Skeletal muscle tissue (tissue), 4 donors: ENCODE measurements around the gene RB1. TPM values are rescaled to one million over a fixed set of nuclear protein-coding genes. Genes with fewer than 3 reads are reported as not detected.

Source experiments
- H3K27ac ChIP-seq: one replicate; pipeline ENCODE4 v1.7.0; 2013; ENCODE audit warnings: mild to moderate bottlenecking, low read depth, low read length, inconsistent platforms
- H3K27me3 ChIP-seq, 3 donors: one replicate each; pipeline ENCODE4 v1.7.0; 2013; ENCODE audit warnings: low read length in 3 of 3; ENCODE audit not compliant: control insufficient read depth in 3 of 3, insufficient read depth in 3 of 3
- H3K36me3 ChIP-seq, 3 donors: one replicate each; pipeline ENCODE4 v1.7.0; 2013; ENCODE audit warnings: low read length in 3 of 3; ENCODE audit not compliant: control insufficient read depth in 3 of 3, insufficient read depth in 3 of 3
- H3K4me1 ChIP-seq, 3 donors: one replicate each; pipeline ENCODE4 v1.7.0; 2013; ENCODE audit warnings: low read length in 3 of 3, mild to moderate bottlenecking in 3 of 3; ENCODE audit not compliant: control insufficient read depth in 3 of 3, insufficient read depth in 3 of 3
- H3K4me3 ChIP-seq, 3 donors: one replicate each; pipeline ENCODE4 v1.7.0; 2013; ENCODE audit warnings: low read length in 3 of 3
- H3K9ac ChIP-seq, 3 donors: one replicate each; pipeline ENCODE4 v1.7.0; 2013; ENCODE audit warnings: low read length in 3 of 3, mild to moderate bottlenecking in 3 of 3, moderate library complexity in 2 of 3, low read depth in 1 of 3
- H3K9me3 ChIP-seq, 3 donors: one replicate each; pipeline ENCODE4 v1.7.0; 2013; ENCODE audit warnings: low read length in 3 of 3; ENCODE audit not compliant: control insufficient read depth in 3 of 3
- total RNA-seq: library from RNA; depleted of rRNA; stranded (reverse); fragments of >200 nt; gene quantifications from one replicate; pipeline ENCODE4 v1.2.3, GENCODE V29; 2014
- donor health status: Osteomylitis.

The RB1 gene
- total RNA-seq, 1 donor from 2014 or later: 39.7 TPM

DNA sequence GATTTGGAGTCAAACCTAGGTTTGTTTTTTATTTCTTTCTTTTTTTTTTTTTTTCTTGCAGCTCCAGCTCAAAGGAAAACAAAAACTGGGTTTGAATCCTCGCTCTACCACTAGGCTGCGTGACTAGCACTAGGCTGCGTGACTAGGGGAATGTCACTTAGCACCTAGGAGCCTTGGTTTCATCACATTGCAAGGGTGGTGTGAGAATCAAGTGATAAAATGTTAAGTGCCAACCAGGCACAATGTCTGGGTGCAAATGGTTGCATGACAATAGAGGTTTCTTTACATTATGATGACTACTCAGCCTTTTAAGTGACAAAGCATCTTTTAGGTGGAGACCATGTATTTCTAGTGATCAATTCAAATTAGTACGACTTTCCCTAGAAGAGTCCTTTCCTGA, 201.5 kb downstream of the RB1 start:
- H3K27ac ChIP-seq: peak overlapping the region; percentile 81
- H3K36me3 ChIP-seq: peaks cover 0 to 12% (median 2%) of the 10 kb centered on the region in 3 donors
- peaks cover 6 to 16% (median 15%) of the 10 kb centered on the region in 3 donors for H3K4me1 ChIP-seq
- no peaks in the 10 kb centered on the region for H3K9me3 ChIP-seq
- peak overlapping the region in 1 of 3 donors; percentile 40 for H3K9ac ChIP-seq
- H3K27me3 ChIP-seq: no peaks in the 10 kb centered on the region
- H3K4me3 ChIP-seq: no peak overlapping the region

DNA sequence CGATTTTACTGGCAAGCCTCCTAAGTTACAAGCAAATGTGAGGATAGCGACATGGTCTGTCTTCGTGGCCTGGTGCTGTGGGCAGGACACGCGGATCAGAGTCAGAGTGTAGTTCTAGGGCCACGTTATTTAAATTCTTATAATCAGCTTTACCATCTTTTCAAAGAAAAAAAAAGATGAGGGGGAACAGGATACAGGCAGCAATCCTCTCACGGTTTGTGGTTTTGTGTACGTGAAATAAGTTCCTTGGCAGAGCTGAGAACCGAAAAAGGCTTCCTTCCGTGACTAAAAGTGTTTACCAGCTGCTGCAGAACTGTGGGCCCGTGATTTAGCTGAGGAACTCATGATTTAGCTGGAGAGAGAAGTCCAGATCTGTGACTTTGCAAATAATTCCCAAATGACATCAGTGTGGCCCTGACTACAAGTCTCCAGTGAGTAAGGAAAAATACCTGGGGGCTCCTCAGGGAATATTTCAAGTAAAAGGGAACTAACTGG, 202.1 kb downstream of the RB1 start:
- H3K36me3 ChIP-seq: peaks cover 0 to 12% (median 2%) of the 10 kb centered on the region in 3 donors
- no peaks in the 10 kb centered on the region for H3K27me3 ChIP-seq
- peak overlapping the region in 2 of 3 donors; percentile 40 to 51 for H3K9ac ChIP-seq
- H3K4me1 ChIP-seq: peaks cover 4 to 16% (median 15%) of the 10 kb centered on the region in 3 donors
- peak overlapping the region in 2 of 3 donors; percentile 48 to 59 for H3K4me3 ChIP-seq
- peak overlapping the region; percentile 81 for H3K27ac ChIP-seq
- no peaks in the 10 kb centered on the region for H3K9me3 ChIP-seq

DNA sequence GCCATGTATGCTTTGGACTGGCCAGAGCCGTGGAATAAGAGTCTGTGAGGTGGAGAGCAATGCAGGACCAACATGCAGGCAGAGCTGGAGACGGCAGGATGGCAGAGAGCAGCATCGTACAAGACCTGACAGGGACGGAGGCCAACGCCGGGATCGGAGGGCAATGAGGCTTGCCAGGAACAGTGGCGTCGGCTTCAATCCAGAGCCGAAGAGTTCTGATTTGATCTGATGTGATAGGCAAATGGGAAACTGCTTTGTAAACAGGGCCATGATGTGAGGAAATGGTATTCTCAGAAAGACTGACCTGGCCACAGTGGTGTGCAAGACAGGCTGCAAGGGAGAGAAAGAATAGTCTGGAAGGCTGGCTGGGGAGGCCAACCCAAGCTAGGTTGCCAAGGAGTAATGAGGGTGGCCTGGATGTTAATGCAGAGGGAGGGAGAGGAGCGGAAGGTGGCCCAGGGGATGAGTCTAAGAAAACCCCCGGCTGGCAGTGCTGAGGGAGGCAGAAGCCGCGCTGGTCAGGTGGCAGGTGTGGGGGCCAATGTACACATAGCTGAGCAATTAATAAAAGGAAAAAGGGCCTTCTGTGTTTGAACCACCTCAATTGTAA, 202.6 kb downstream of the RB1 start:
- H3K36me3 ChIP-seq: peaks cover 0 to 7% (median 2%) of the 10 kb centered on the region in 3 donors
- H3K4me3 ChIP-seq: peak overlapping the region; percentile 6 to 59 (median 48)
- peak overlapping the region; percentile 81 for H3K27ac ChIP-seq
- no peaks in the 10 kb centered on the region for H3K27me3 ChIP-seq
- H3K9ac ChIP-seq: peak overlapping the region in 2 of 3 donors; percentile 51
- peaks cover 4 to 16% (median 15%) of the 10 kb centered on the region in 3 donors for H3K4me1 ChIP-seq
- H3K9me3 ChIP-seq: no peaks in the 10 kb centered on the region

DNA sequence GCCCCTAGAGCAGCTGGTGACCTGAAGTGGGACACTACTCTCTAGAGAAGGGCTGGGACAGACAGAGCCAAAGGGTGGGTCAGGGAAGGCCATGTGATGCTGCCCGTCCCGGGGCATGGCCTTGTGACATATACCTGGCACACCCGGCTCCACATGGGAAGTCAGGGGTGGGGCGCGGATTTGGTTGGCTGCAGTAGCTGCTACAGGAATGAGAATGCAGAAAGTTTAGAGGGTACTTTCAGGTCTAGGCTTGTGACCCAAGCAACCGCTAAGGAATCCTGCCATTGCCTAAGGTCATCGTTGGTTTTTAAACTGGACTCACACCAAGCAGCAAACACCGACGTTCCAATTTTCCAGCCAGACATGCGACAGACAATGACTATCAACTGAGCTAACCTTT, 203.5 kb downstream of the RB1 start:
- H3K4me3 ChIP-seq: no peak overlapping the region
- H3K27me3 ChIP-seq: no peaks in the 10 kb centered on the region
- no peaks in the 10 kb centered on the region for H3K9me3 ChIP-seq
- no peak overlapping the region for H3K9ac ChIP-seq
- peaks cover 4 to 18% (median 16%) of the 10 kb centered on the region in 3 donors for H3K4me1 ChIP-seq
- H3K27ac ChIP-seq: peak overlapping the region; percentile 81
- H3K36me3 ChIP-seq: peaks cover 0 to 3% (median 2%) of the 10 kb centered on the region in 3 donors

DNA sequence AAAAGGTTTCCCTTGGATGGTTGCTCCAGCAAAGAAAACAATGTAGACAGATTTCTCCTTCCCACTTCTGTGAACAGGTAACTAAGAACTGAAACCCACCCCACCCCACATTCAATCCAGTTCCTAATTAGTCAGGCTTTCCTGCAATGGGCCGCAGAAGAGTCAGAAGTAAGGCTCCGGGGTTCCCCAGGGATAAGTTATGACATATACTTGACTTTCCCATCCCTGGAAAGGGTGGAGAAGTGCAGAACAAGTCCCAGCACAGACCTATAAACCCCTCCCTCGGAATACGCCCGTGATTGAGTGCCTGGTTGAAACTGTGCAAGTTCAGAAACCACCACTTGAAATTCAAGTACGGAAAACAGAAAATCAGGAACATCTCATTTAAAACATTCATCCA, 204.5 kb downstream of the RB1 start:
- Histone ChIP-seq H3K9ac (no peak overlapping the region), H3K27ac (no peak overlapping the region), H3K36me3 (peaks cover 0 to 3% (median 0%) of the 10 kb centered on the region in 3 donors), H3K9me3 (no peaks in the 10 kb centered on the region), H3K27me3 (no peaks in the 10 kb centered on the region), H3K4me3 (no peak overlapping the region), H3K4me1 (peaks cover 4 to 18% (median 16%) of the 10 kb centered on the region in 3 donors)

DNA sequence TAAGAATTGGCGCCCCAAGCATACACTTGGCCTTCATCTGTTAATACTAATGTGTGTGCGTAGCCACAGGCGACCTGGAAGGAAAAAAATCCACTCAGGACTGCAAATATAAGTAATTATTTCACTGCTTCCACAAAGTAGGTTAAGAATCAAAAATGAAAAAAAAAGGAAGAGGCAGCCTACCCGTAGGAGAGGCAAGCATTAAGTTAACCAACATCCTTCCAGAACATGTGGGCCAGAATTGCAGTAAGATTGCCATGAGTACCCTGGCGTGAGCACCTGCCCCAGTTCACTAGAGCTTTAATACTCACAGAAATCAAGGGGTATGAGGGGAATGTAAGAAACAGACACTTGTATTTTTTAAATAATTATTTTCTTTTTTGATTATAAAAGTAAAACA, 207.1 kb downstream of the RB1 start:
- peaks cover 4 to 16% (median 15%) of the 10 kb centered on the region in 3 donors for H3K4me1 ChIP-seq
- H3K4me3 ChIP-seq: no peak overlapping the region
- no peak overlapping the region for H3K27ac ChIP-seq
- peaks cover 0 to 3% (median 0%) of the 10 kb centered on the region in 3 donors for H3K36me3 ChIP-seq
- H3K27me3 ChIP-seq: no peaks in the 10 kb centered on the region
- H3K9me3 ChIP-seq: no peaks in the 10 kb centered on the region
- no peak overlapping the region for H3K9ac ChIP-seq

DNA sequence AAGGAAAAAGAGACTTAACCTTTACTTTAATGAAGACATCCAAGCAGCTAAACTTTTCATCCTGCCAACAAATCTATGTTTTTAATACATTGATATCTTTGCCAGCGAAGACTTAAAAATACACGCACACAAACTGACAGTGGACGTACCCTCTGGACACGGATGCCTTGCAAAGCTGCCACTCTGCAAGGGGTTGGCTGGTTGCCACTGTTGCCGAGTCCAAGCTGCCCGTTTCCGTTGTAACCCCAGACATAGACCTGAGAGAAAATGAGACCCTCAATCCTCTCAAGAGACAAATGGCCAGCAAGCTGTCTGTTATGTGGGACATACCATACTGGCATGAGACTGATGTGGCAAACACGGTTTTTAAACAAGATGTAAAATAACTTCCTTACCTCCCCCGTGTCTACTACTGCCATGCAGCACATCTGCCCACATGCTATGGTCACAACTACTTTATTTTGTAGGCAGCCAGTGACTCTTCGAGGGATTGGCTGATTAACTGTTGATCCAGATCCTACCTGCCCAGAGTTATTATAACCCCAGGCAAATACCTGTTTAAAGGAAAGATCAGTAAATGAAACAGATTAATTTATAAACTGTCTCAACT, 208.2 kb downstream of the RB1 start:
- H3K4me3 ChIP-seq: peak overlapping the region; percentile 56 to 71 (median 68)

DNA sequence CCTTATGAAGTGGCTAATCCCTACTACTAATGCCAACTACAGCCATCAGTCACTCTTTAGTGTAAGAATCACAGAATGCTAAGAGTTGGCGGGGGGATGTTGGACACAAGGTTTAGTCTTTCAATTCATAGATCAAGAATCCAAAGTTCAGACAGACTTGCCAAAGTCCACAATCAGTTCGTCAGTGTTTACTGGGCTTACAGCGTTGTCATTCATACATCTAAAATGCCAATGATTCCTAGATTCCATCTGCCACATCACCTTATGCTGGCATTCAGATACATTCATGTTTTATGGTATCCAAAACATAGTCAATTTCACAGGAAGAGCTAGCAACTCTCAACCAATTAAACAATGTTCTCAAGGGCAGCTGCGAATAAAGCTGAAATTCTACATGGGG, 211.2 kb downstream of the RB1 start:
- Histone ChIP-seq H3K27me3 (no peaks in the 10 kb centered on the region), H3K4me1 (peaks cover 0 to 4% (median 0%) of the 10 kb centered on the region in 3 donors), H3K4me3 (no peak overlapping the region), H3K9ac (no peak overlapping the region), H3K9me3 (no peaks in the 10 kb centered on the region), H3K27ac (no peak overlapping the region), H3K36me3 (no peaks in the 10 kb centered on the region)

More for the DNA sequence above, 208.2 kb downstream of the RB1 start:
- peak overlapping the region in 2 of 3 donors; percentile 54 to 55 for H3K9ac ChIP-seq
- H3K27me3 ChIP-seq: no peaks in the 10 kb centered on the region
- peaks cover 0 to 3% (median 0%) of the 10 kb centered on the region in 3 donors for H3K36me3 ChIP-seq
- no peak overlapping the region for H3K27ac ChIP-seq
- no peaks in the 10 kb centered on the region for H3K9me3 ChIP-seq
- H3K4me1 ChIP-seq: peaks cover 0 to 7% (median 6%) of the 10 kb centered on the region in 3 donors

DNA sequence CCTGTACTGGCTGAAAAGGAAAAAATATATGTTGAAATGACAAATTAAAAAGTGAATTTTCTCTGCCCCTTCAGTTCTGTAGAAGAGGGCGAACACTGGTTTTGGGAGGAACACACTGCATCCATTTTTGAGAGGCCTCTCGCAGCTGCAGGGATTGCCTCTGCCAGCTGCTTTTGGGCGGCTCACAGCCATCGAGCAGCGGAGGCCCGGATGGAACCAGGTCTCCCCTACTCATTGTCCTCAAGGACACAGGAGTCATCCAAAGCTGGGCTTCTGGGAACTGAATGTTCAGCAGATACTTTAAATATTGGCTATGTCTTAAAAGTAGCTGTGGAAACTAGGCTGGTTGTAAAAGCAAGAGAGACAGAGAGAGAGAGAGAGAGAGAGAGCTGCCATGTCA, 212.2 kb downstream of the RB1 start:
- Histone ChIP-seq H3K9ac (no peak overlapping the region), H3K36me3 (no peaks in the 10 kb centered on the region), H3K27me3 (no peaks in the 10 kb centered on the region), H3K4me1 (peaks cover 0 to 4% (median 0%) of the 10 kb centered on the region in 3 donors), H3K4me3 (no peak overlapping the region), H3K27ac (no peak overlapping the region), H3K9me3 (no peaks in the 10 kb centered on the region)

DNA sequence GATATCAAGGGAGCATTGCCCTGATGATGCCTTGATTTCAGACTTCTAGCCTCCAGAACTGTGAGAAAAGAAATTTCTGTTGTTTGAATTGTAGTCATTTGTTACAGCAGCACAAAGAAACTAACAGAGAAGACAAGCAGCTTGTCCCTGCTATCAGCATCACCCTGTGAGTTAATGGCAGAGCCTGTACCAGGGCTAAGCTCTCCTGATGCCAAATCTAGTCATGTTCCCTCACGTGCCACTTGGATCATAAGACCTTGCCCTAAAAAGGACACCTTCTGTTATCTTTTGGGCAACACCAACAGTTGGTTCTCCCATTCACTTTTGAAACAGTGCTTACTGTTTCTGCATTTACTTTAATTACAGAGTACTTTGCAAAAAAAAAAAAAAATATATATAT, 214.5 kb downstream of the RB1 start:
- Histone ChIP-seq H3K36me3 (no peaks in the 10 kb centered on the region), H3K27me3 (no peaks in the 10 kb centered on the region), H3K27ac (no peak overlapping the region), H3K9me3 (no peaks in the 10 kb centered on the region), H3K4me3 (no peak overlapping the region), H3K4me1 (no peaks in the 10 kb centered on the region), H3K9ac (no peak overlapping the region)
